Occipital lobe (tissue), 2 donors: ENCODE data around the gene SNX30. TPM values are rescaled to one million over a fixed set of nuclear protein-coding genes. Genes with fewer than 3 reads are reported as not detected.
"Not testable (repeated sequence)": the region's sequence is repeated elsewhere in the genome, so short reads cannot be mapped to it uniquely, and the experiment has no call there.

Experiments
- DNase-seq: peaks from one replicate; lab custom pipeline; 2025; lab: John Stamatoyannopoulos, UW
- total RNA-seq: library from RNA; depleted of rRNA; stranded (reverse); fragments of >200 nt; gene quantifications from one replicate; pipeline ENCODE4 v1.2.3, GENCODE V29; 2014

The SNX30 gene
- total RNA-seq, result 25.0 TPM

GRCh38 chr9:112750016-112750763, at the start of gene SNX30:
Gene SNX30, plus strand, starts transcription at chr9:112750760. Its CDS starts 242 bp downstream, at chr9:112751002.
- DNase-seq, result peak; percentile 84

GRCh38 chr9:112703304-112703703, 47.3 kb upstream of the SNX30 start:
- DNase-seq, result no peak

GRCh38 chr9:112705768-112706427, 44.7 kb upstream of the SNX30 start:
- peak; percentile 17 for DNase-seq

- no peak for DNase-seq
Measured at GRCh38 chr9:112711050-112711689, 39.4 kb upstream of the SNX30 start.

DNA sequence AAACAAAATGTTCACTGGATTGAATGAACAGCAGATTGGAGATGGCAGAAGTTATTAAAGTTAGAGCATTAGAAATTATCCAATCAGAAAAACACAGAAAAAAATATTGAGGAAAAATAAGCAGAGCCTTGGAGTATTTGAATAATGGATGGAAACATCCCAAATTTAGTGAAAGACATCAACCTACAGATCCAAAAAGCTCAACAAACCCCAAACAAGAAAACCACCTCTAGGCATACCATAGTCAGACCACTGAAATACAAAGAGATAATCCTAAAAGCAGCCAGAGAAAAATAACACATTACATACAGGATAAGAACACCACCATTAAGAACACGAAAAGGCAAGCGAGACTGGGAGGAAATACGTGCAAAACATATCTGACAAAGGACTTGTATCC, 37.9 kb upstream of the SNX30 start:
- no peak for DNase-seq

DNA sequence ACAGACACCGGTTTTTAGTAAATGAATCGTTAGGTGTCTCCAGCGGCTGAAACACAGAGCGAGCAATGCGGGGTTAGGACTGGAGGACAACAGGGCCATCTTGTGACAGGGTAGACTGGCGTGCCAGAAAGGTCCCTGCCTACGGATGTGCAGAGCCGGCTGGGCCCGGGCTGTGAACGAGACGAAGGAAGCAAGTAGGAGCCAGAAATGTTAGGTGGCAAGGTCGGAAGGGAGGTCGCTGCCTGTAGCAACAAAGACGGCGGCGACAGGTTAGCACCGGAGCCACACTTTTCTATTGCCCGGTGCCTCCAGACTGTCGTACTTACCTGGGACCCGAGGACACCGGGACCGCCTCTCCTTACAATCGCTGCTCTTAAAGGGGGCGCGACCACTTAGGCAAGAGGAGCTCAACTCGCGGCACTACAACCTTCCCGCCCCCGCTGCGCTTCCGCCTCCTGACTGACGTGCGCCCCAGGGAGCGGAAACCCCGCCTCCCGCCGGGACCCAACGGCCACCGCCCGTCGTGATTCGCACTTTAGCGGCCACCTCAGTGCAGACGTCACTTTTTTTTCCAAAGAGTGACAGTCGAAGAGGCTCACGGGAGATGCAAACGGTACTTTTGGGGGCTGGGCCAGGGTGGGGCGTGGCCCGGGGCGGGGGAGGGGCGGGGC, 32.8 kb upstream of the SNX30 start, which contains the start of gene INIP:
TSS of gene INIP (minus strand) at position 457 of the 671 bp plus-strand sequence. CDS start 1,632 bp downstream, outside the sequence.
- DNase-seq, result peak; percentile 94

DNA sequence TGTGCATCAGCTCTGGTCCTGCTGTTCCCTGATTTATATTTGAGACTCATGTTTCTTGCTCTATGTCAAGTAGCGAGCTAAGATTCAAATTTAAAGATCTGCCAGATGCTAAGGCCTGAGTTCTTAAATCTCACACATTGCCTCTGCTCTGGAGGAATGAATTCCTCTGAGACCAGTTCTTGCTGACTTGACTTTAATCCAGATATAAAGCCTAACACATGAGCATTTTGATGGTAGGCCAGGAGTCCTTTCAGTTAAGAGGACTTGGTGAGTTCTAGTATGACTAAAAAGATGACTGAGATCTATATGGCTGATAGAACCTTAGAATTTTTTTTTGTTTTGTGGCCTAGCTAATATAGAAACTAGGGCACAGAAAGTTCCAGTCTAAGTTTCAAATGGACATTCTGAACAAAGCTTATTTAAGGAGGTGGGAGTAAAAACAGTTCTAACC, 31.3 kb upstream of the SNX30 start:
- DNase-seq, result no peak

DNA sequence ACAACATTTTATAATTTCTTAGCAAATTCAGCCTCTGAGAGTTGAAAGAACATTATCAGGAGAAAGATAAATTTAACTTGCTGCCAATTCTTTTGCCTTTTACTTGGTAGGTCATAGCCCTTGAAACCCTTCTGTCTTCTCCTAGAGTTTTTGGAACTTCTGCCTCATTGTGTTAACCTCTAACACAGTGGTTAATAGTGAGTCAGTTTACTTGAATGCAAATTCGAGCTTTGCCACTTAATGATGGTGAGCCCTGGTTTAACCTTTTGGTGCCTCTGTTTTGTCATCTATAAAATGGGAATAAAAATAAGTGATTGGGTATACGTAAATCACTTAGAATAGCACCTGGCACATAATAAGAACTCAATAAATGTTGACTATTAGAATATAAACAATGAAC, 30.9 kb upstream of the SNX30 start:
- DNase-seq, result no peak

DNA sequence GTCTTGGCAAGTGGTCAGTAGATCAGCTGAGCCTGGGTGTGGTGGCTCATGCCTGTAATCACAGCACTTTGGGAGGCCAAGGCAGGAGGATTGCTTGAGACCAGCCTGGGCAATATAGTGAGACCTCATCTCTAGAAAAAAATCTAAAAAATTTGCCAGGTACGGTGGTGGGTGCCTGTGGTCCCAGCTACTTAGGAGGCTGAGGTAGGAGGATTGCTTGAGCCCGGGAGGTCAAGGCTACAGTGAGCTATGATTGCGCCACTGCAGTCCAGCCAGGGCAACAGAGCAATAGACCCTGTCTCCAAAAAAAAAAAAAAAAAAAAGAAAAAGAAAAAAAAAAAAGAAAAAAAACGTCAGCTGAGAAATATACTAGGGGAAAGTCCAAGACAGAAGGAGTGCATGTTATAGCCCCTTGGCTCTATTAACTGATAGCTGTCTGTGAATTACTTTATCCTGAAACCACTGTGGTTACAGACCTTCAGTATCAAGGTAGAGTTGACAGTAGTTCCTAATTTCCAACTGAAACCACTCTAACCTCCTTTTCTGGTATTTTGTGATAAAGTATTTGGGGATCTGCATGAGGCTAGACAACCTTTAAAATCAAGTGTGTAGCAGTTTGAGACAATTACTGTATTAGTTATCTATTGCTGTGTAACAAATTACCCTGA, 30.3 kb upstream of the SNX30 start:
- no peak for DNase-seq

DNA sequence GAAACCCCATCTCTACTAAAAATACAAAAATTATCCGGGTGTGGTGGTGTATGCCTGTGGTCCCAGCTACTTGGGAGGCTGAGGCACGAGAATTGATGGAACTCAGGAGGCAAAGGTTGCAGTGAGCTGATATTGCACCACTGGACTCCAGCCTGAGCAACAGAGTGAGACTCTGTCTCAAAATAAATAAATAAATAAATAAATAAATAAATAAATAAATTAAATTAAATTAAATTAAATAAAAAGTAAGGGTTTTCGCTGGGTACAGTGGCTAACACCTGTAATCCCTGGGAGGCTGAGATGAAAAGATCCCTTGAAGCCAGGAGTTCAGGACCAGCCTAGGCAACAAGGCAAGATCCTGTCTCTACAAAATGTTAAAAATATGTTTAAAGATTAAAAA, 27.8 kb upstream of the SNX30 start:
- DNase-seq, result not testable (repeated sequence)

DNA sequence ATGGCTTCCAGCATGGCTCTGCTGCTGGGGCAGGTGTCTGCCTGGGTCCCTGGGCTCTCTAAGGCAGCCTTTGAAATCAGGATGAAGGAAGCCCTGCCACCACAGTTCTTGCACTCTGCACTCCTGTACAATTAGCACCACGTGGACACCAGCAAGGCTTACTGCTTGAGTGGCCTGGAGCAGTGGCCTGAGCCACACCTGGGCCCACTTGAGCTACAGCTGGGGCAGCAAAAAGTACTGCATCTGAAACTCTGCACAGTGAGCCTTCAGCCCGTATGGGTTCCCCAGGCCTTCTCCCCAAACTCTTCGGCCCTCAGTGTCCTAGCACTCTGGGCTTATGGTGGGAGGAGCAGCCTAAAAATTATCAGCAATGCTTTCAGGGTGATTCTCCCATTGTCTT, 24.6 kb upstream of the SNX30 start:
- DNase-seq, result no peak

DNA sequence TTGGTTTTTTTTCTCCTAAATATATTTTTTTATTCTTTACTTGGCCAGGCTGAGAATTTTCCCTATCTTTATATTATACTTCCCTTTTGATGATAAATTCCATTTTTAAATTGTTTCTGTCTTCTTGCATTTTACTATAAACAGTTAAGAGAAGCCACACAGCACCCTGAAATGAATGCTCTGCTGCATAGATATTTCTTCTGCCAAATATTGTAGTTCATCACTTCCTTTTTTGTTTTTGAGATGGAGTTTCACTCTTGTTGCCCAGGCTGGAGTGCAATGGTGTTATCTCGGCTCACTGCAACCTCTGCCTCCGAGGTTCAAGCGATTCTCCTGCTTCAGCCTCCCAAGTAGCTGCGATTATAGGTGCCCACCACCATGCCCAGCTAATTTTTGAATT, 24.1 kb upstream of the SNX30 start:
- no peak for DNase-seq

GRCh38 chr9:112728401-112728800, 22.2 kb upstream of the SNX30 start:
- DNase-seq, result no peak

DNA sequence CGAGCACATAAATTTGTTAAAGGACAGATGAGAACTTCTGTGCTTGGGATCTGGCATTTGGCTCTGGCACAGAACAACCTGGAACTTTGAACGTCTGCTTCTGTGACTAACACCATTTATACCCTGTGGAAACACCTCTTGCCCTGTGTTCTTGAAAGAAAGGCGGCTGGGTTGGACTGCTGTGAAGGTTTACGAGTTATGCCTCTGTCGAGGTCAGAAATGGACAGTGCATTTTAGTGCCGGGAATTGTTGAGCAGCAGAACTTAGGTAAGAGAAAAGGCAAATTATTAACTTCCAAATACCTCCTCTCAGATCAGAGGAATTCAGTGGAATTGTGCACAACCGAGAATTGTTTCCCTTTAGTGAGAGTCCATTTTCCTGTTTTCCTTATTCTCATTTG, 18.6 kb upstream of the SNX30 start:
- no peak for DNase-seq

GRCh38 chr9:112734892-112735291, 15.7 kb upstream of the SNX30 start:
- DNase-seq, result no peak

DNA sequence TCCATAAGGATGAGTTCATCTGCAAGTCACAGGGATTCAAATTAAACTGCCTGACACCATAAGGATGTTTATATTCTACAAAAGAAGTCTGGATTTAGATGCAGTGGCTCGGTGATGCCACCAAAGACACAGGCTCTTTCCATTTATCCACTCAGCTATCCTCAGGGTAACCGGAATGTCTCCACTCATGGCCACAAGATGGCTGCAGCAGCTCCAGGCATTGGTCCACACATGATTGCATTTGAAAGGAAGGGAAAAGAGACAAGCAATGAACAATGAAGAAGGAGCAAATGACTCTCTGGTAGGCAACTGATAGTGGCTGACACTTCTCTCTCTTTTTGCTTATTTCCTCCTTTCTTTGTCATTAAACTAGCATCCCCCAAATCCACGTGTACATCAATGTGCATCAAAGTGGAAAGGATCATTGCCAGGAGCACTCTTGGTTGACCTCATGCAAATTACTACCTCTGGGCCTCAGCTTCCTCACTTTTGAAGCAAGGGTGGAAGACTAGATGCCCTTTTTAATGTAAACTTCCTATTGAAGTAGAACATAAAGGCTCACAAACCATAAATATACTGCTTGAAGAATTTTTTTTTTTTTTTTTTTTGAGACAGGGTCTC, 7.2 kb upstream of the SNX30 start:
- no peak for DNase-seq

DNA sequence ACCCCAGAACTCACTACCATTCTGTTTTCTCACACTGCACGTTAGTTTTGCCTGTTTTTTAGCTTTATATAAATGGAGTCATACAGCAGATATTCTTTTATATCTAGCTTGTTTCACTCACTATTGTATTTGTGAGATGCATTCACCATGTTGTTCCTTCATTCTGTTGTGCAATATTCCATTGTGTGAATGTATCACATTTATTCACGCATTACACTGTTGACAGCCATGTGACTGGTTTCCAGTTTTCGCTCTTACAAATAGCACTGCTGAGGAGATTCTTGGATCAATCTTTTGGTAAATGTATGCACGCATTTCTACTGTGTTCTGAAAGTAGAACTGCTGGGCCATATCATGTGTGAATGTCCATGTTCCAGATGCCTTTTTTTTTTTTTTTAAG, 6.4 kb upstream of the SNX30 start:
- DNase-seq, result no peak

DNA sequence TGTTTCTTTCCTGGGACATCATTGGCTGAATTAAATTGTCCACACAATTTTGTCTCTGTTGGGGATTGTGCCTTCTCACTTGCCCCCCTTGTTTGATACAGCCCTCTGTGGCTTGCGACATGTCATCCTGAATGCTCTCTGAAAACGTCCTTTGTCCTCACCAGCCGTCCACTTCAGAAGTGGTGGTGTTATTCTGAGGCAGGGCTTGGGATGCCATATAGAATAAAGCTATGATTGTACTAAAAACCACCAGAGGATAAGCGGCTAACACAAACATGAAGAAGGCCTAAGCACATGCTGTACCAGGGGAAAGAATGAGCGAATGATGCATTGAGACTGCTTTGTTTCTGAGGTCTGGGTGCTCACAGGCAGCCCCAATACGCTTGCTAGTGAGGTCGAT, 3.5 kb upstream of the SNX30 start:
- DNase-seq, result peak; percentile 73

DNA sequence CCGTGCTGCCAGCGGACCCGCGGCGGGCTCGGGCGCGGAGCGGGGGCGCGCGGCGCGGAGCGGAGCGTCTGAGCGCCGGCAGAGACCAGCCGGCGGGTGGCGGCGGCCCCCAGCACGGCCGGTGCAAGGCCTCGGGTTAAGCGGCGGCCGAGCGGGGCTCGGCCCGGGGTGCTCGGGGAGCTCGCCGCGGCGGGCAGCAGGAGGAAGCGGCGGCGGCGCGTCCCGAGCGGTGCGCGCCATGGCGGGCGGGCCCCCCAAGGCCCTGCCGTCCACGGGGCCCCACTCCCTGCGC, 150 bp downstream of the SNX30 start:
- no peak for DNase-seq

- DNase-seq, result peak; percentile 42
Measured at GRCh38 chr9:112751056-112751795, 666 bp downstream of the SNX30 start.
